HG03439 (cell line): Measurements from ENCODE around the gene PARD3.
"Not testable (repeated sequence)": the region's sequence is repeated elsewhere in the genome, so short reads cannot be mapped to it uniquely, and the experiment has no call there.

ENCODE experiments used
- ATAC-seq: cut with Tn5 transposase; IDR thresholded peaks from one replicate; pipeline ENCODE4 v1.9.1; 2021; ENCODE audit warnings: mild to moderate bottlenecking, moderate library complexity; ENCODE audit not compliant: unreplicated experiment

PARD3 gene

GRCh38 chr10:34406463-34407323, 408.4 kb downstream of the PARD3 start:
- no peak for ATAC-seq

GRCh38 chr10:34405611-34406462, 409.3 kb downstream of the PARD3 start:
- ATAC-seq: no peak

- no peak for ATAC-seq
Measured at GRCh38 chr10:34403512-34403911, 411.6 kb downstream of the PARD3 start.

- ATAC-seq: no peak
Measured at GRCh38 chr10:34400075-34400474, 415.0 kb downstream of the PARD3 start.

GRCh38 chr10:34399013-34399412, 416.1 kb downstream of the PARD3 start:
- no peak for ATAC-seq

GRCh38 chr10:34397324-34397723, 417.8 kb downstream of the PARD3 start:
- ATAC-seq: no peak

- ATAC-seq: no peak
Measured at GRCh38 chr10:34396663-34397062, 418.4 kb downstream of the PARD3 start.

GRCh38 chr10:34392641-34393170, 422.4 kb downstream of the PARD3 start:
- no peak for ATAC-seq

GRCh38 chr10:34391168-34391567, 423.9 kb downstream of the PARD3 start:
- not testable (repeated sequence) for ATAC-seq

- ATAC-seq: no peak
Measured at GRCh38 chr10:34389801-34390200, 425.3 kb downstream of the PARD3 start.

- no peak for ATAC-seq
Measured at GRCh38 chr10:34386921-34387320, 428.2 kb downstream of the PARD3 start.

- no peak for ATAC-seq
Measured at GRCh38 chr10:34384372-34384771, 430.7 kb downstream of the PARD3 start.

GRCh38 chr10:34382626-34383025, 432.5 kb downstream of the PARD3 start:
- no peak for ATAC-seq

GRCh38 chr10:34380856-34381255, 434.2 kb downstream of the PARD3 start:
- no peak for ATAC-seq

- no peak for ATAC-seq
Measured at GRCh38 chr10:34378297-34378696, 436.8 kb downstream of the PARD3 start.

- no peak for ATAC-seq
Measured at GRCh38 chr10:34377833-34378232, 437.3 kb downstream of the PARD3 start.

- ATAC-seq: no peak
Measured at GRCh38 chr10:34374356-34375045, 440.6 kb downstream of the PARD3 start.

GRCh38 chr10:34373211-34373610, 441.9 kb downstream of the PARD3 start:
- no peak for ATAC-seq

GRCh38 chr10:34372509-34372908, 442.6 kb downstream of the PARD3 start:
- no peak for ATAC-seq

GRCh38 chr10:34370126-34370525, 445.0 kb downstream of the PARD3 start:
- ATAC-seq: no peak

- ATAC-seq: no peak
Measured at GRCh38 chr10:34369120-34369519, 446.0 kb downstream of the PARD3 start.
